GM21619 (cell line): Measurements from ENCODE around the gene TPM2.

Source experiments
- ATAC-seq: cut with Tn5 transposase; IDR thresholded peaks from one replicate; pipeline ENCODE4 v1.9.1; 2021; ENCODE audit not compliant: unreplicated experiment

Gene TPM2

DNA sequence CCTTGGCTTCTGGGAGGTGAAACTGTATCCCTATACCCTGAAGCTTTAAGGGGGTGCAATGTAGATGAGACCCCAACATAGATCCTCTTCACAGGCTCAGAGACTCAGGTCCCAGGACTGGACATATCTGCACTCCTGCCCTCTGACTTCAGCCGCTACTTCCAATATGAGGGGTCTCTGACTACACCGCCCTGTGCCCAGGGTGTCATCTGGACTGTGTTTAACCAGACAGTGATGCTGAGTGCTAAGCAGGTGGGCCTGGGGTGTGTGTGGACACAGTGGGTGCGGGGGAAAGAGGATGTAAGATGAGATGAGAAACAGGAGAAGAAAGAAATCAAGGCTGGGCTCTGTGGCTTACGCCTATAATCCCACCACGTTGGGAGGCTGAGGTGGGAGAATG lies 10.6 kb downstream of the TPM2 start:
- no peak for ATAC-seq

DNA sequence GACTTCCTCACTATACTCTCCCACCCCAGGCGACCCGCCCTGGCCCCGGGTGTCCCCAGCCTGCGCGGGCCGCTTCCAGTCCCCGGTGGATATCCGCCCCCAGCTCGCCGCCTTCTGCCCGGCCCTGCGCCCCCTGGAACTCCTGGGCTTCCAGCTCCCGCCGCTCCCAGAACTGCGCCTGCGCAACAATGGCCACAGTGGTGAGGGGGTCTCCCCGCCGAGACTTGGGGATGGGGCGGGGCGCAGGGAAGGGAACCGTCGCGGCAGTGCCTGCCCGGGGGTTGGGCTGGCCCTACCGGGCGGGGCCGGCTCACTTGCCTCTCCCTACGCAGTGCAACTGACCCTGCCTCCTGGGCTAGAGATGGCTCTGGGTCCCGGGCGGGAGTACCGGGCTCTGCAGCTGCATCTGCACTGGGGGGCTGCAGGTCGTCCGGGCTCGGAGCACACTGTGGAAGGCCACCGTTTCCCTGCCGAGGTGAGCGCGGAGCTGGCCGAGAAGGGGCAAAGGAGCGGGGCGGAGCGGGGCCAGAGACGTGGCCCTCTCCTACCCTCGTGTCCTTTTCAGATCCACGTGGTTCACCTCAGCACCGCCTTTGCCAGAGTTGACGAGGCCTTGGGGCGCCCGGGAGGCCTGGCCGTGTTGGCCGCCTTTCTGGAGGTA lies 13.9 kb downstream of the TPM2 start:
- ATAC-seq: no peak

DNA sequence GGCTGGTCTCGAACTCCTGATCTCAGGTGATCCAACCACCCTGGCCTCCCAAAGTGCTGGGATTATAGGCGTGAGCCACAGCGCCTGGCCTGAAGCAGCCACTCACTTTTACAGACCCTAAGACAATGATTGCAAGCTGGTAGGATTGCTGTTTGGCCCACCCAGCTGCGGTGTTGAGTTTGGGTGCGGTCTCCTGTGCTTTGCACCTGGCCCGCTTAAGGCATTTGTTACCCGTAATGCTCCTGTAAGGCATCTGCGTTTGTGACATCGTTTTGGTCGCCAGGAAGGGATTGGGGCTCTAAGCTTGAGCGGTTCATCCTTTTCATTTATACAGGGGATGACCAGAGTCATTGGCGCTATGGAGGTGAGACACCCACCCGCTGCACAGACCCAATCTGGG lies 14.5 kb downstream of the TPM2 start:
- no peak for ATAC-seq

DNA sequence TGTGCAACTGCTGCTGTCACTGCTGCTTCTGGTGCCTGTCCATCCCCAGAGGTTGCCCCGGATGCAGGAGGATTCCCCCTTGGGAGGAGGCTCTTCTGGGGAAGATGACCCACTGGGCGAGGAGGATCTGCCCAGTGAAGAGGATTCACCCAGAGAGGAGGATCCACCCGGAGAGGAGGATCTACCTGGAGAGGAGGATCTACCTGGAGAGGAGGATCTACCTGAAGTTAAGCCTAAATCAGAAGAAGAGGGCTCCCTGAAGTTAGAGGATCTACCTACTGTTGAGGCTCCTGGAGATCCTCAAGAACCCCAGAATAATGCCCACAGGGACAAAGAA lies 15.7 kb downstream of the TPM2 start:
- no peak for ATAC-seq

DNA sequence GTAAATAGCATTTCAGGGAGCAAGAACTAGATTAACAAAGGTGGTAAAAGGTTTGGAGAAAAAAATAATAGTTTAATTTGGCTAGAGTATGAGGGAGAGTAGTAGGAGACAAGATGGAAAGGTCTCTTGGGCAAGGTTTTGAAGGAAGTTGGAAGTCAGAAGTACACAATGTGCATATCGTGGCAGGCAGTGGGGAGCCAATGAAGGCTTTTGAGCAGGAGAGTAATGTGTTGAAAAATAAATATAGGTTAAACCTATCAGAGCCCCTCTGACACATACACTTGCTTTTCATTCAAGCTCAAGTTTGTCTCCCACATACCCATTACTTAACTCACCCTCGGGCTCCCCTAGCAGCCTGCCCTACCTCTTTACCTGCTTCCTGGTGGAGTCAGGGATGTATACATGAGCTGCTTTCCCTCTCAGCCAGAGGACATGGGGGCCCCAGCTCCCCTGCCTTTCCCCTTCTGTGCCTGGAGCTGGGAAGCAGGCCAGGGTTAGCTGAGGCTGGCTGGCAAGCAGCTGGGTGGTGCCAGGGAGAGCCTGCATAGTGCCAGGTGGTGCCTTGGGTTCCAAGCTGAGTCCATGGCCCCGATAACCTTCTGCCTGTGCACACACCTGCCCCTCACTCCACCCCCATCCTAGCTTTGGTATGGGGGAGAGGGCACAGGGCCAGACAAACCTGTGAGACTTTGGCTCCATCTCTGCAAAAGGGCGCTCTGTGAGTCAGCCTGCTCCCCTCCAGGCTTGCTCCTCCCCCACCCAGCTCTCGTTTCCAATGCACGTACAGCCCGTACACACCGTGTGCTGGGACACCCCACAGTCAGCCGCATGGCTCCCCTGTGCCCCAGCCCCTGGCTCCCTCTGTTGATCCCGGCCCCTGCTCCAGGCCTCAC lies 16.3 kb downstream of the TPM2 start, which contains the start of gene CA9:
CA9 (plus strand) TSS at position 797 of the 893 bp plus-strand sequence; CDS start at position 829, 32 bp downstream.
- ATAC-seq: no peak

DNA sequence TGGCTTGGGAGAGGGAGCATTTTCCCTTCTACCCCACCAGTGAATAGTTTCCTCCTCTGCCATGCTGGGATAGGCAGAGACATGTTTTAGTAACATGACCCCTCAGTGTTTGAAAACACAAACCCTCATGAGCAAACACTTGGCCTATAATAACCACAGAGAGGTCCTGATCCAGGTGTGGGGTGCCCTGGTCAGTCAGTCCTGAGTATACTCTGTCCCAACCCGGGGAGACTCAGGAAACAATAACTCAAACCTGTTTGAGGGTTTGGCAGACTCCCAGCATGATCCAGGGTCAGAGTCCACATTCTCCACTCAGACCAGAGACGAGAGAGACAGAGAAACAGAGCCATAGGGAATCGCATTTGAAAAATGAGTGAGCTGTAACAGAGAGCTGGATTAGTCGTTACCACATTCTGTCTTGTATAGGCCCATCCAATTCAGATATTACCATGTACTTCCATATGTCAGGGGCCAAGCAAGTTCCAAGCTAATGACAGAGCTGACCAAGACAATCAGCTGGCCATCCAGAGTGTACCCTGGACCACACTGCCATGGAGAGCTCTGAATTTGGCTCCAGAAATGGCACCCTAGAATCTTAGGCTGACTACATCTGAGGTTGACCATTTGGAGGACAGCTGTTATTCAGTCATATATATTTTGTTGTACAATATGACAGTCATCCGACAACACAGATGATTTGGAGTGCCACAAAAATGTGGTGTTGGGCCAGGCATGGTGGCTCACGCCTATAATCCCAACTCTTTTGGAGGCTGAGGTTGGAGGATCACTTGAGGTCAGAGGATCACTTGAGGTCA lies 20.2 kb downstream of the TPM2 start:
- no peak for ATAC-seq

DNA sequence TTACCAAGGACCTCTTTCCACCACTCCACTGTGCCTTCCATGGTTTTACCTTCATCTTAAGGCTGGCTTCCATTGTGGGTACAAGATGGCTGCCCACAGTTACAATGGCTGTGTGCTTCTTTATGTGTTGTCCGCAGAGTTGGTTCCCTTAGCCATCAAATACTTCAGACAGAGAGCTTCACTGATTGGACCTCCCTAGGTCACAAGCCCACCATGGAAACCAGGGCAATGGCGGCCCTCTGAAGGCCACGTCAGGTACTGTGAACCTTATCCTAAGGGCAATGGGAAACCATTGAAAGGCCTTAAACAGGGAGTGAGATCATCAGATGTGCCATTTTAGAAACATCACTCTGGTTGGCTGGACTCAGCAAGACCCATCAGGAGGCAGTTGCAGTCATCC lies 21.8 kb downstream of the TPM2 start:
- no peak for ATAC-seq

DNA sequence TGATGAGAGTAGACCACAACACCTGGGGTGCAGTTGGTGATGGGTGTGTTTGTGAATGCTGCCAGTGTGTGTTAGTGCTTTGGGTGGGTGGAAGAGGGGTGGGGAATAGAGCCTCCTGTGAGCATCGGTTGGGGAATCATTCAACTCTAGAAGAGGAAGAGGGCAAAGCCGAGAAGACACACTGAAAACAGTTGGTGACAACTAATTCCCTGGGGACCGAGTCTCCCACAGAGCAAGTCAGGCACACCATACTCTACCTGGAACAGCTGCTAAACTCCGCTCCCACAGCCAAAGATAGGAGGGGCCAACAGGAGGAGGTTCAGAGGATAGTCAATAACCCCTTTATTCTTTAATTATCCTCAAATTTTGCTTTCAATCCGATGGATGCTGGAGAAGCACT lies 23.2 kb downstream of the TPM2 start:
- no peak for ATAC-seq

DNA sequence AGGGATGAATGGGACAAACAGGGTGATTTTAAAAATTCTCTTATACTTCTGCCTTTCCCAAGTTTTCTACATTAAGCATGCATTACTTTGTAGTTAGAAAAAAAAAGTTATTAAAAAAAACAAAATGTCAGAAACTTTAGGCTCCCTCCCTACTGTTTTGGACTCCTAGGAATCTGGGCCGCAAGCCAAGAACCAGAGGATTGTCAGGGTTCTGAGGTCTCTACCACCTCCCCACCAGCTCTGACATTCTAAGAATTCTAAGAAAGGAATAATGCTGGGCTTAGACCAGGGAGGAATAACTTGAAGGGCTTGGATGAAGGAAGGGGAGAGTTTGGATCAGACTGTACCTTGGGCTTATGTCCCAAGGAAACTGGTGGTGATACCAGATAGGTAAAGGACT lies 23.7 kb downstream of the TPM2 start:
- ATAC-seq: no peak

DNA sequence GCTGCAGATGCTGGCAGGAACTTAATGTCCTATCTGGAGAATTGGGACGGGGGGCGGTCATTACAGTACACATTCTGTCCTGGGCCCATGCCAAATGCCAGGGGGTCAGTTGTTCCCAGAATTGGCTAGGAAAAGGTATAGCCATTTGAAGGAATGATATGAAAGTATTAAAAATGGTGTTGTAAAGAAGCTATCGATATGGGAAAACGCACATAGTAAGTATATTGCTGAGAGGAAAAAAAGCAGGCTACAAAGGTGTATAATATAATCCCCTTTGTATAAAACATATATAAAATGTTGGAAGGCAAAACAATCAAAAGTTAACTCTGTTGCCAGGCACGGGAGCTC lies 24.3 kb downstream of the TPM2 start:
- ATAC-seq: no peak

DNA sequence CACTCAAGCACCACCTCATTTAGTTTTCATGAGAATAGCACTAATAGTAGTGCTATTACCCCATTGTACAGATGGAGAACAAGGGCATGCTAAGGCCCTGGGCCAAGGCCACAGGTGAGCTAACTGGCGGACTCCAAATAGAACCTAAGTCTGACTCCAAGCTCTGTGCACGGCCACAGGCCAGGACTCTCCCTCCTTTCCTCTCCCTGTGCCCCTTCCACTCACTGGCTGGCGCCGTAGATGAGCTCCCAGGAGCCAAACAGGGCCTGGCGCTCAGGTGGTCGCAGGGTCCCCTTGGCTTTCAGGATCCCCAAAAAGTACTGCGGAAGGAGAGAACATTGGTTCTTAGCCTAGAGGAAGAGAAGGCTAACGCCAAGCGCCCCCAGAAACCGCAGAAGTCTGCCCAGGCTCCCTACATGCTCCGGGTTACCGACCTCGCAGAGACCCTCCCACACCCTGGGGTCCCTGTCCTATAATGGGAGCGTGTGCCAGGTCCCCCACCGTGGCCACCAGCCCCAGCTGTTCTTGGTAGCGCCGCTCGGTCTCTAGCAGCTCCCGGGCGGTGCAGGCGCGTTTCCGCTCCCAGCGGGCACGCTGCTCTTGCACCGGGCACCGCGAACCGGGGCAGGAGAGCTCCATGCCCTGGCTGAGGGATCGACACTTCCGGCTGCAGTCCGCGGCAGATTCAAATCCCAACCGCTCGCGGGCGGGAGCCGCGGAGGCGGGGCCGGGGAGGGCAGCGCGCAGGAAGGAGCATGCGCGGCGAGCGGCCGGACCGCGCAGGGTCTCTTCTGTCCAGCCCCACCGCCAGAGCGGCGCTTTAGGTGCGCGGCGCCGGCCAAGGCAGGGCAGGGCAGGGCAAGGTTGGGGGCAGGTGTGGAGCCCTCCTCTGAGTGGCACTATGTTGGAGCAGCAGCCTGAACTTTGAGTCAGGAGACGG lies 24.9 kb downstream of the TPM2 start, which contains the start of gene ARHGEF39:
ARHGEF39 (minus strand) TSS at position 665 of the 940 bp plus-strand sequence; CDS start at position 639, 26 bp downstream.
- peak; percentile 67 for ATAC-seq

DNA sequence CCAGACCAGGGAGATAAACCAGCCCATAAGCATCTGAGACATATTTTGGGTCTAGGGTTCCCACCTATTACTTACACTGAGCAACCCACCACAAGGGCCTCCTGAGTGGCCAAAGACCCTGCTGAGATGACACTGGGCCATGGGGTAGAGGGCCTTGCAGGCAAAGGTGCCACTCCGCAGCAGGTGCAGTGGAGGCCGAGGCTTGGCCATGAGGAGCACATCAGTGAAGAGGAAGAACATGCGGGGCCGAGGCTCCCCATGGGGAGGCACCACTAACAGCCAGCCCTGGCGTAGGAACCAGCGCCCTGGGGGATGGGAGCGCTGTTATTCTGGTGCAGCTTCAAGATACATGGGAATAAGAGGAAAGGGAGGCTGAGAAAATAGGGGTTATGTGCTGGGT lies 27.3 kb downstream of the TPM2 start:
- ATAC-seq: no peak

DNA sequence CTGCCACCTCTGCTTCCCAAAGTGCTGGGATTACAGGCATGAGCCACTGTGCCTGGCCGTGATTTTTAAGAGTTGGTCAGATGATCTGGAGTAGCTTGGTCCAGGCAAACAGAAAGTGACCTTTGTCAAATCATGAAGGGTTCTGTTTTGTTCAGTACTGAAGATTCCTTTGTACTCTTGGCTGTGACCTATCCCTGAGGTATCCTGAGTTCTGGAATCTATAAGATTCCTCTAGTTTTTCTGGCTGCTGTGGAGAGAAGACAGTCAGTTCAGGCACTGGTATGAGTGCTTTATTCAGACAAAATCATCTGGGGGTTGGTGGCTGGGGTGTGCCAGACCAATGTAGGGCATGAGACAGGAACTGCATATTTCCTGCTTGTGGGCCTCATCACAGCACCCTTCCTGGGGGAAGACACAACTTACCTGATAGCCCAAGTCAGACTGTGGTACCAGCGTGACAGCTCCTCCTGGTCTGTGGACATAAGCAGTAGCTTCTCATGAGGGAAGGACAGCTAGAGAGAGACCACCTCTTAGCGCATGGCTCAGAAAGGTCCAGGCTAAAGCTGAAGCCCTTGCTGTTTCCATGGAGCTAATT lies 27.9 kb downstream of the TPM2 start:
- ATAC-seq: no peak

DNA sequence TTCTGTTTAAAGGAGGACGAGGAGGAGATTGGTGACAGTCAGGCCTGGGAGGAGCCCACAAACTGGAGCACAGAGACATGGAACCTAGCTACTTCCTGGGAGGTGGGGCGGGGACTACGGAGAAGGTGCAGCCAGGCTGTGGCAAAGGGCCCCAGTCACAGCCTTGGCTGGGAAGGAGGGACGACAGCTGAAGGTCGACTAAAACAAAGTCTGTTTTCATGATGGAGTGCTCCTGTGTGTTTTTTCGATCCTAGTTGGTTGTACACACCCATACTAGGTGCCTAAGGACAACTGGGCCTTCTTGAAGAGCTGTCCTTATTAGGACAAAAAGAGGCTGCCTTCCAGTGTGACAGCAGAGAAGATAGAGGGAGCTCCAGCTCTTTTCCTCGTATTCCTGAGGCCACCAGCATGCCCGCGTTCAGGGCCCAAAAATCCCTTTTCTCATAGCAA lies 28.7 kb downstream of the TPM2 start:
- no peak for ATAC-seq

DNA sequence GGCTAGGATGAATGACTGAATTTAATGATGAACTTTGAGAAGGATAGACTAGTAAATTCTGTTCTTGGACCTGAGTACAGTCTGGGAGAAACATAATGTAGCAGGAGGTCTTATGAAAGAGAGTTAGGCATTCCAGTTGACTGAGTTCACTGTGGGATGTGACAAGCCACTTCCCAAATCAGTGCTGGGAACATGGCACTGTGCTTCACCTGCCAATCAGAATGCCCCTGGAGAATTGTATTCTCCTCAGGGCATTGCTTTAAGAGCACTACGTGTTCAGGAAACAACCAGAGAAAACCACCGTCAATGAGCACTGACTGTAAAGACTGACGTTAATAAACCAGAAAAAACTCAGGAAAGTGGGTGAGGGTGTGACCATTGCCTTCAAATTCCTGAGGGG lies 30.4 kb downstream of the TPM2 start:
- ATAC-seq: no peak

DNA sequence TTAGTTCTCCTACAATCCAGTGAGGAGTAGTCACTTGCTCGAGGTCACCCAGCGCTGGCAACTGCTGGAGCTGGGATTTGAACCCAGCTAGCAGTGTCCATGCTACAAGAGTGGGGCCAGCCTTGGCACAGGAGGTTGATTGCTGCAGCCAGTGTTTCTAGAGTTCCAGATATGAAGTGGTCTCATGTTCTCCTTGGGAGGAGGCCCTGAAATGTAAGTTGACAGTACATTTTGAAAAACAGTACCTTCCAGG lies 30.8 kb downstream of the TPM2 start:
- ATAC-seq: no peak

DNA sequence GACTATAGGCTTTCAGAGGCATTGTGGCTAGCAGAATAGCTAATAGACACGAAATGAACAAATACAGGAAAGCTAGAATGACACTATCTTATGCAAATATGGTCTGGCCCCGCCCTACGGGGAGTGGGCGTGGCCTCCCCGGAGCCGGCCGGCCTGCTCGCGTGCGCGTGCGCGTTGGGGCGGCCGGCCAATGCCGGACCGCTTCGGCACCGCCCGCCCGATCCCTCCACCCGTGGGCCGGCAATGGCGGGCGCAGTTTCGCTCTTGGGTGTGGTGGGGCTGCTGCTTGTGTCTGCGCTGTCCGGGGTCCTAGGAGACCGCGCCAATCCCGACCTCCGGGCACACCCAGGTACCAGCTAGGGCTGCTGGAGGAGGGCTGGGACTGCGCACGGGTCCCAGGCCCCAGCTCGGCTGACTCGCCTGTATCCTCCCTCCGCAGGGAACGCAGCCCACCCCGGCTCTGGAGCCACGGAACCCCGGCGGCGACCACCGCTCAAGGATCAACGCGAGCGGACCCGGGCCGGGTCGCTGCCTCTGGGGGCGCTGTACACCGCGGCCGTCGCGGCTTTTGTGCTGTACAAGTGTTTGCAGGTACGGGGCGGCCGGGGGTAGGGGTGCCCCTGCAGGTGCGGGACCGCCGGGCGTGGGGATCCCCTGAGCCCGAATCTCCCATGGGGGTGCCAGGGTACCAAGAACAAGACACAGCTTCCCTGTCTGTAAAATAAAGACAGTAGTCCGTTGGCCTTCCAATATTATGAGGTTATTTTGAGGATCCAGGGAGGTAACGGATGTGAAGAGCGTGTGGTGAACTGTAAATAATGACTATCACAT lies 31.4 kb downstream of the TPM2 start, which contains the start of gene CCDC107:
CCDC107 (plus strand) TSS at position 156 of the 831 bp plus-strand sequence; CDS start at position 244, 88 bp downstream.
- peak; percentile 43 for ATAC-seq

DNA sequence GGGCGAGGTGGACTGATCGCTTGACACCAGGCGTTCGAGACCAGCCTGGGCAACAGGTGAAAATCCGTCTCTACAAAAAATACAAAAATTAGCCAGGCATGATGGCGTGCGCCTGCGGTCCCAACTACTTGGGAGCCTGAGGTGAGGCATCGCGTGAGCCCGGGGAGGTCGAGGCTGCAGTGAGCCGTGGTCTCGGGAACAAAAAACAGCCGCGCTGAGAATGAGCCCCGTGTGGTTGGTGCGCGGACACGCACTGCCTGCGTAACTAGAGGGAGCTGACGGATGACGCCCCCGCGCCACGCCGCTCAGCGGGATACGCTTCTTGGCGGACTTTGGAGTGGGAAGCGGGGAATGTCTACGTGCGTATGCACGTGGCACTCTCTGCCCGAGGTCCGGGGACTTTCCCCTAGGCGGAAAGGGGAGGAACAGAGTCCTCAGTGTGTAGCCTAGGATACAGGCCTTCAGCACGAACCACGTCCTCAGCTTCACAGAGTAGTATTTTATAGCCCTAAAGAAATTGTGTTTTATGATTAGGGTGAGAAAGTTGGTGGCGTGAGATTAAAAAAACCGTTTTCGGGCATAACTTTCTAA lies 32.1 kb downstream of the TPM2 start, which contains the start of gene RMRP:
RMRP (minus strand) TSS at position 474 of the 591 bp plus-strand sequence.
- ATAC-seq: peak; percentile 87
